NCI-H2029 treated with DMSO at 0.1 percent for 48 hours (cell line): Measurements from ENCODE around the gene CACNA1F.

Source experiments
- DNase-seq: peaks from one replicate; lab custom pipeline; 2025; lab: John Stamatoyannopoulos, UW

CACNA1F gene

GRCh38 chrX:49257846-49258748 is 25.0 kb upstream of the CACNA1F start:
- no peak for DNase-seq

GRCh38 chrX:49257074-49257790 is 24.1 kb upstream of the CACNA1F start:
- no peak for DNase-seq

- no peak for DNase-seq
Observed at GRCh38 chrX:49256268-49256995, 23.3 kb upstream of the CACNA1F start.

GRCh38 chrX:49254639-49255038 is 21.5 kb upstream of the CACNA1F start:
- DNase-seq = no peak

GRCh38 chrX:49251325-49251724 is 18.2 kb upstream of the CACNA1F start:
- DNase-seq = no peak

DNA sequence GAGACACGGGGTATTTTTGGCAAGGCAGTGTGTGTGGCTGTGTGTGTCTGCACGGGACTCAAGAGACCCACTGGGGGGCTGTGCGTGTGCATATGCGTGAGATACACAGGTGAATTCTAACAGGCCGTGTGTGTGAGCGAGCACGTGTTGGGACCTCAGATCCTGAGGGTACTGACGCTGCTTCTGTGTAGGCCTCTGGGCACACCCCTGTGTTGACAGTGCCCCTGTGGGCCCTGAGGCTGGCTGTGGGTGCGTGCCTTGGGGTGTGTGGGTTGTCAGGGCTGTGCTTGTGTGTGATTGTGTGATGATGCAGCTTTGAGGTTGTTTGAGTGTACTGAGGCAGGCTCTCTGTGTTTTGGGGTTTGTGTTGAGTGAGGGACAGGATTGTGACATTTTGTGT is 17.4 kb upstream of the CACNA1F start:
- DNase-seq = no peak

DNA sequence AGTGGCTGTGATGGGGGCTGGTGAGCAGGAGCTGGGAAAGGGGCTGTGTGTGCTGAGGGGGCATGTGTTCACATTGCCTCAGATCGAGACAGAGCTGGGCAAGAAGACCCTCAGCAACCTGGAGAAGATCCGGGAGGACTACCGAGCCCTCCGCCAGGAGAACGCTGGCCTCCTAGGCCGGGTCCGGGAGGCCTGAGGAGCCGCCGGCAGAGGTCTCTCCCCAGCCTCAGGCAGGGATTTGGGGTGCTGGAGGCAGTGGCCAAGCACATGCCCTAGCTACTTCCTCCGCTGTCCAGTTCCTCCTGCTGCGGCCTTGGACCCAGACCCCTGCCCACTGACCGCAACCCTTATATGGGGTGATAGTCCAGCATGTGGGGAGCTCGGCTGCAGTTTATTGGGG is 16.9 kb upstream of the CACNA1F start:
- DNase-seq = no peak

GRCh38 chrX:49249616-49250015 is 16.5 kb upstream of the CACNA1F start:
- DNase-seq = no peak

GRCh38 chrX:49249071-49249470 is 15.9 kb upstream of the CACNA1F start:
- DNase-seq = no peak

GRCh38 chrX:49247916-49248811 is 15.0 kb upstream of the CACNA1F start:
- no peak for DNase-seq

DNA sequence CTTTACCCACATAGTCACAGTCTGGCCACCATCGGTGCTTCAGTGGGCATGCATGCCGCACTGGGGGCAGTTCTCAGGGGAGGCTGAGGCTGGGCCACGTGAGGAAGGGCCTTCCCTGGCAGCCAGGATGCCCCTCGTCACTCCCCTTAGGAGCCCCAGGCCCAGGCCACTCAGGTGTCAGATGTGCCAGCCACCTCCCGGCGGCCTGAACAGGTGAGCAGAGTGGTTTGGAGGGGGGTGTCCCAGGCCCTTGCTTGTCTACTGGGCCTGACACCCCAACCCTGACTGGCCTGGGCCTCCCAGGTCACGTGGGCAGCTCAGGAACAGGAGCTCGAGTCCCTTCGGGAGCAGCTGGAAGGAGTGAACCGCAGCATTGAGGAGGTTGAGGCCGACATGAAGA is 14.2 kb upstream of the CACNA1F start:
- no peak for DNase-seq

- no peak for DNase-seq
Observed at GRCh38 chrX:49246541-49246940, 13.4 kb upstream of the CACNA1F start.

GRCh38 chrX:49244207-49244606 is 11.1 kb upstream of the CACNA1F start:
- DNase-seq = no peak

- no peak for DNase-seq
Observed at GRCh38 chrX:49243166-49243565, 10.0 kb upstream of the CACNA1F start.

GRCh38 chrX:49242545-49243066 is 9.5 kb upstream of the CACNA1F start:
- no peak for DNase-seq

GRCh38 chrX:49238735-49239134 is 5.6 kb upstream of the CACNA1F start:
- DNase-seq = no peak

- DNase-seq = no peak
Observed at GRCh38 chrX:49237060-49237459, 3.9 kb upstream of the CACNA1F start.

GRCh38 chrX:49233887-49234555 is 881 bp upstream of the CACNA1F start:
- no peak for DNase-seq

DNA sequence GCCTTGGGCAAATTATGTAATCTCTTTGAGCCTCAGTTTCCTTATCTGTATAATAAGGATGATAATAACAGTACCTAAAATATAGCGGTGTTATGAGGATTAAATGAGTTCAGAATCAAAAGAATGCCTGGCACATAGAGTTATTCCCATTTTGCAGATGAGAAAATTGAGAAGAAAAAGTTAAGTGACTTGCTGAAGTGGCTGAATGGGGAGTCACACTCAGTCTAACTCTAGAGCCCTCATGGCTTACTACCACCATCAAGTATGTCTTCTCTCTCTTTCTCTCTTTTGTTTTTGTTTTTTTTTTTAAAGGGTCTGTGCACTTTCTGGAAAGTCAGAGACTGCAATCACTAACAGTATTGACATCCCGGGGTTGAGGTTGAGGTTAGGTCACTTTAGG is 615 bp downstream of the CACNA1F start:
- no peak for DNase-seq

GRCh38 chrX:49231333-49232000 is 1.7 kb downstream of the CACNA1F start:
- DNase-seq = no peak
